Adipocyte (in vitro differentiated cells): ENCODE results near the gene FAM13A.
"Not testable (repeated sequence)": the region's sequence is repeated elsewhere in the genome, so short reads cannot be mapped to it uniquely, and the experiment has no call there.

ENCODE experiments used
- DNase-seq: peaks from one replicate; pipeline ENCODE4 v3.0.0-alpha.2; 2015; ENCODE audit warnings: low read depth
- H3K27me3 ChIP-seq: replicated peaks from 2 replicates; pipeline ENCODE4 v1.7.0; 2013; ENCODE audit warnings: mild to moderate bottlenecking, low read length, moderate library complexity; ENCODE audit not compliant: control insufficient read depth, insufficient read depth
- H3K36me3 ChIP-seq: 2 replicates; pipeline ENCODE4 v1.7.0; 2013; ENCODE audit warnings: low read length, mild to moderate bottlenecking, moderate library complexity; ENCODE audit not compliant: control insufficient read depth, insufficient read depth, severe bottlenecking
- H3K4me1 ChIP-seq: 2 replicates; pipeline ENCODE4 v1.7.0; 2013; ENCODE audit warnings: mild to moderate bottlenecking, low read length, moderate library complexity; ENCODE audit not compliant: control insufficient read depth, insufficient read depth
- H3K4me3 ChIP-seq: 2 replicates; pipeline ENCODE4 v1.7.0; 2013; ENCODE audit warnings: mild to moderate bottlenecking, low read length, moderate library complexity
- H3K9ac ChIP-seq: 2 replicates; pipeline ENCODE4 v1.7.0; 2013; ENCODE audit warnings: mild to moderate bottlenecking, low read length, moderate library complexity
- H3K9me3 ChIP-seq: 2 replicates; pipeline ENCODE4 v1.7.0; 2013; ENCODE audit warnings: mild to moderate bottlenecking, low read length, moderate library complexity; ENCODE audit not compliant: control insufficient read depth

FAM13A gene

DNA sequence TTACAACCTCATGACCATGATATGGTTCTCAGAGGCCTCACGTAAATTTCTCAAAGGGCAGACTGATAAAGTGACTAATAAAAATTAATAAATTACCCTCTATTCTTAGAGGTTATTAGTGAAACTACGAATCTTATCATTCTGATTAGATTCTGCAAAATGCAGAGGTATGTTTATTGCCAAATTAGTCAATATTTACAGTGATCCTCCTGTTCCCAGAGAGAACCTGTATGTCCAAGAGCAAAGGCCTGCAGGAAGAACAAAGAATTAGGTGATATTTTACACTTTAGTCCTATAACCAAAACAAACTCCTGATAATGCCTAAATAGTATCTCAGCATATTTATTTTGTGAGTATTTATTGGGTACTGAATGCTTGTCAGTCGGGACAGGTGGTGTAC lies 58.1 kb downstream of the FAM13A start:
- no peaks in the 10 kb centered on the region for H3K9me3 ChIP-seq
- H3K4me3 ChIP-seq: no peak overlapping the region
- no peak for DNase-seq
- H3K27me3 ChIP-seq: no peaks in the 10 kb centered on the region
- H3K4me1 ChIP-seq: peaks cover 6% of the 10 kb centered on the region
- H3K9ac ChIP-seq: no peak overlapping the region
- H3K36me3 ChIP-seq: no peaks in the 10 kb centered on the region

DNA sequence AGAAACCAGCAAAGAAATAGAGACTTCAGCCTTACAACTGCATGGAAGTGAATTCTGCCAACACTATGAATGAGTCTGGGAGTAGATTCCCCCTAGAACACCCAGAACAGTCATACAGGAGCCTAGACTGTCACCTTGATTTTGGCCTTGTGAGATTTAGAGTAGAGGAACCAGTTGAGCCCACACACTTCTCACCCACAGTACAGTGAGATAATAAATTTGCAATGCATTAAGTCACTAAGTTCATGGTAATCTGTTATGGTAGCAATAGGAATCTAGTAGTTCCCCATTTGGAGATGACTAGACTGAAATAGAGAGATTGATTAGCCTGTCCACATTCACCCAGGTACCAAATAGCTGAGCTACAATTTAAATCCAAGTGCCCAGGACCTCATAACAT lies 59.0 kb downstream of the FAM13A start:
- no peak for DNase-seq
- Histone ChIP-seq H3K9ac (no peak overlapping the region), H3K9me3 (no peaks in the 10 kb centered on the region), H3K36me3 (no peaks in the 10 kb centered on the region), H3K27me3 (no peaks in the 10 kb centered on the region), H3K4me1 (peaks cover 6% of the 10 kb centered on the region), H3K4me3 (no peak overlapping the region)

DNA sequence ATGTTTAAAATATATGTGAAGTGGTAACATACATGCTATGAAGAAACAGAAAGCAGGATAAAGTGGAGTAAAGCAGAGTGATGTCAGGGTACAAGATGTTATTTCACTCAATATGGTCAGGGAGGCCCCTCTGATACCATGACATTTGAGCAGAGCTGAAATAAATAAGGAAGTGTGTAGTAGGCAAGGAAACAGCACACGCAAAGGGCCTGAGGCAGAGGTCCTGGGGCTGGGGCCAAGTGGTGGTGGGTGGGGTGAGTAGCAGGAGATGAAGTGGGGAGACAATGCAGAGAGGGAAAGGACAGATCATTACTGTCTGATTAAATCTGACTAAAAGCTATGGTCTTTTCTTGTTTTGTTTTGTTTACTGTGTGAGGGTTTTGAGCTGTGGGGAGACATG lies 61.1 kb downstream of the FAM13A start:
- H3K4me1 ChIP-seq: peaks cover 6% of the 10 kb centered on the region
- H3K36me3 ChIP-seq: no peaks in the 10 kb centered on the region
- no peaks in the 10 kb centered on the region for H3K27me3 ChIP-seq
- H3K4me3 ChIP-seq: no peak overlapping the region
- H3K9ac ChIP-seq: no peak overlapping the region
- DNase-seq: no peak
- no peaks in the 10 kb centered on the region for H3K9me3 ChIP-seq

DNA sequence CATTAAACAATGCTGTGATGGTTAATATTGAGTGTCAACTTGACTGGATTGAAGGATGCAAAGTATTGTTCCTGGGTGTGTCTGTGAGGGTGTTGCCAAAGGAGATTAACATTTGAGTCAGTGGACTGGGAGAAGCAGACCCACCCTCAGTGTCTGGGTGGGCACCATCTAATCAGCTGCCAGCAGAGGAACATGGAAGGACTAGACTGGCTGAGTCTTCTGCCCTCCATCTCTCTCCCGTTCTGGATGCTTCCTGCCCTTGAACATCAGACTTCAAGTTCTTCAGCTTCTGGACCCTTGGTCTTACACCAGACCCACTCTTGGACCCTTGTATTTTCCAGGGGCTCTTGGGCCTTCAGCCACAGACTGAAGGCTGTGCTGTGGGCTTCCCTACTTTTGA lies 61.7 kb downstream of the FAM13A start:
- H3K4me1 ChIP-seq: peaks cover 13% of the 10 kb centered on the region
- H3K27me3 ChIP-seq, H3K4me3 ChIP-seq, H3K9ac ChIP-seq, H3K36me3 ChIP-seq, H3K9me3 ChIP-seq, DNase-seq: not testable (repeated sequence)

DNA sequence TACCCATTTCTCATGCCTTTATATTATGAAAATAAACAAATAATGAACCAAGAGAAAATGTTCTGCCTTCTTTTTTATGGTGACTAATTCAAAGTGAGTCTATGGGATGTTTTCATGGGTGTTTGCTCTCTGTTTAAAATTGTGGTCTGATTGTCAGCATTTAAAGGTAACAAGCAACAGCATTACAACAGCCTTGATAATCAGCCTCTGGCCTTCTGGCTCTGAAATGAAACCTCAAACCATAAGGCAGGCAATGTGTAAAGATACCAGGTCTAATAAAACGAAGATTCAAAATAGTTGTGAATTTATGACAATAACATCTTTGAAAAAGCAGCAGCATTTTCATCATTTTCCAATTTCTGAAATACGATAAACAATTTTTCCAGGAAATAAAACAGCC lies 63.7 kb downstream of the FAM13A start:
- H3K4me3 ChIP-seq: no peak overlapping the region
- peaks cover 21% of the 10 kb centered on the region for H3K4me1 ChIP-seq
- H3K27me3 ChIP-seq: no peaks in the 10 kb centered on the region
- DNase-seq: no peak
- H3K36me3 ChIP-seq: no peaks in the 10 kb centered on the region
- H3K9me3 ChIP-seq: no peaks in the 10 kb centered on the region
- no peak overlapping the region for H3K9ac ChIP-seq

DNA sequence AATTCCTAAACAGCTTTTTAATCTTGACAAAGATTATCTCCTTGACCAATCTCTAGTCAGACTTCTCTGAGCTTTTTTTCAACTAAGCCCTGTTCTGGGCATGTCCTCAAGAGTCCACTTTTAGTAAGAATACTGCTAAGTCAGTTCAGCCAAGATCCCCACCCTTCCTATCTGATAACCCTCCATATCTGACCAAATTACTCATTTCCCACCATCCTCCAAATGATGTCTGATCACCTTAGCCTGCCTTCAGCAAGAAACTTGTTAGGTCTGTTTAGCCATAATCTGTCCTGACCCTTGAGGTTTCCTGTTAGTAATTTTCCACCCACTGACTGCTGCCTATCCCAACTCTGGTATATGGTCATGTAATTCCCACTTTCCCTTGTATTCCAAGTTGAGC lies 65.2 kb downstream of the FAM13A start:
- no peak overlapping the region for H3K4me3 ChIP-seq
- H3K4me1 ChIP-seq: peaks cover 21% of the 10 kb centered on the region
- H3K9ac ChIP-seq: no peak overlapping the region
- H3K9me3 ChIP-seq: no peaks in the 10 kb centered on the region
- no peak for DNase-seq
- no peaks in the 10 kb centered on the region for H3K36me3 ChIP-seq
- no peaks in the 10 kb centered on the region for H3K27me3 ChIP-seq

DNA sequence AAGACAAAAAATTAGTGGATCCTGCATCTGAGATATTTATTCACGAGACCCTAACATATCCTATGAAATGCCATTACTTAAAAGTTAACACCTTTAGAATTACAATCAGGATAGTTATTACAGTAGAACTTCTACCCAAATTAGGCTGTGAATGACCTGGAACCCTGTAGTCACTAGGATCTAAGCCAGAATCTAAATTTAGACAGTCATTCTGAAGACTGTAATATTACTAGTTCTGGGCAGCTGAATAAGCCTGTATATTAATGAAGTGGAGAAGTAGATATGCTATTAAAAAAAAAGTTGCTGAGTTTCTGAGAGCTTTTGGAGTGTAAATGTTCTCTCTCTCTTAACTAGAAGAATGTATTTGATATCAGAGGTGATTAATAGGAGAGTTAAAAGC lies 67.0 kb downstream of the FAM13A start:
- H3K36me3 ChIP-seq: no peaks in the 10 kb centered on the region
- no peak for DNase-seq
- peak overlapping the region; percentile 32 for H3K4me3 ChIP-seq

DNA sequence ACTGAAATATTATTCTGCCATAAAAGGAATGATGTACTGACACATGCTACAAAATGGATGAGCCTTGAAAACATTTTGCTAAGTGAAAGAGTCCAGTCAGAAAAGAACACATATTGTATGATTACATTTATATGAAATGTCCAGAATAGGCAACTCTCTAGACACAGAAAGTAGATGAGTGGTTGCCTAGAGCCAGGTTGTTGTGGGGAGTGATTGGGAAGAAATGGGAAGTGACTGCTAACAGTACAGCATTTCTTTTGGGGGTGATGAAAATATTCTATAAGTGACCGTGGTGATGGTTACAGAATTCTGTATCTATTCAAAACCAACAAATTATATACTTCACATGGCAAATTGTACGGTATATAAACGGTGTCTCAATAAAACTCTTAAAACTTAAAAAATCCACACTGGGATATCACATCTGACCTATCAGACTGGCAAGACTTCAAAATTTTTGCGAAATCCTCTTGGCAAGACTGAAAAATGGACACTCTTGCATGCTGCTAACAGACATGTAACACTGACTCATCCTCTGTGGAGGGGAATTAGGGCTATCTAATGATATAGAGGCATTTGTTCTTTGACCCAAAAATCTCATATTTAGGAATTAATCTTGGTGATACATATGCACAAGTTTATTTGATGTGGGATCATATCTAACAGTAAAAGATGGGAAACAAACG lies 71.8 kb downstream of the FAM13A start:
- peak; percentile 75 for DNase-seq
- H3K36me3 ChIP-seq: no peaks in the 10 kb centered on the region
- H3K27me3 ChIP-seq: no peaks in the 10 kb centered on the region

More for the DNA sequence above, 67.0 kb downstream of the FAM13A start:
- H3K27me3 ChIP-seq: no peaks in the 10 kb centered on the region
- peaks cover 30% of the 10 kb centered on the region for H3K4me1 ChIP-seq
- H3K9ac ChIP-seq: peak overlapping the region; percentile 73
- no peaks in the 10 kb centered on the region for H3K9me3 ChIP-seq

DNA sequence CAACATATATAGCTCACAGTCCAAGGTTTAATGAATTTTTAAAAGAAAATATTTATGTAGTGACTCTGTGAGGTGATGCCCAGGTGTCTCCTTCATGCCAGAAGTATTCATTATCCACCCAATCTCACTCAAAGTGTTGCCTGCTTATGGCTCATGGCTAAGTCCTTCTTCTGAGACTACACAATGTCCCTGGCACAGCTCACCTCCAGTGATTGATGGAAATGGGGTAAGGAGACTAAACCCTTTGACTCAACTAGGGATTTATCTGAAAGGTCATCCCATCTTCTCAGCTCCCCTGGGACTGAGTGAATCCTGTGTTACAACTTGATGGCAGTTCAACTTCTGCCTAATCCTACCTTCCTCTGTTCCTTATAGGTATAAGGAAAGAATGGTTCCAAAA lies 74.2 kb downstream of the FAM13A start:
- no peak for DNase-seq
- Histone ChIP-seq H3K4me3 (no peak overlapping the region), H3K9ac (no peak overlapping the region), H3K4me1 (peaks cover 24% of the 10 kb centered on the region), H3K27me3 (no peaks in the 10 kb centered on the region), H3K9me3 (no peaks in the 10 kb centered on the region), H3K36me3 (no peaks in the 10 kb centered on the region)

More for the DNA sequence above, 71.8 kb downstream of the FAM13A start:
- Histone ChIP-seq H3K4me1 (peaks cover 28% of the 10 kb centered on the region), H3K4me3 (no peak overlapping the region), H3K9ac (no peak overlapping the region), H3K9me3 (no peaks in the 10 kb centered on the region)

DNA sequence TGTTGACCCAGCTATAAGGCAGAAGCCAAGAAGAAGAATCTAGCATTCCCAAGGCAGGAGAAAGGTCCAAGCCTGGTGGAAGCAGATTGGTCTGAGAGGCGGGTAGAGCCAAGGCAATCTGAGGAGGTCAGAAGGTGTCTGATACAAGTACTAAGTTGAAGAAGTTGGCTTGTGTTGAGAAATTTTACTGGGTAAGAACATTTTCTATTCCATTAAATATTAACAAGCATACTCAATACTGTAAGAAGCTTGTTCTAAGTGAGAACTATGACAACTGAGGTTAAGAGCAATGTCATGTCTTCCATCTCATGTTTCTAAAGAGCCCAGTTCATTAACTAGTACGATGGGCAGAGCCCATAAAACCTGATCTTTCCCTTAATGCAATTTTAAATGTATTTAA lies 75.0 kb downstream of the FAM13A start:
- peaks cover 24% of the 10 kb centered on the region for H3K4me1 ChIP-seq
- H3K36me3 ChIP-seq: no peaks in the 10 kb centered on the region
- no peak overlapping the region for H3K4me3 ChIP-seq
- no peaks in the 10 kb centered on the region for H3K9me3 ChIP-seq
- DNase-seq: no peak
- no peaks in the 10 kb centered on the region for H3K27me3 ChIP-seq
- H3K9ac ChIP-seq: no peak overlapping the region

DNA sequence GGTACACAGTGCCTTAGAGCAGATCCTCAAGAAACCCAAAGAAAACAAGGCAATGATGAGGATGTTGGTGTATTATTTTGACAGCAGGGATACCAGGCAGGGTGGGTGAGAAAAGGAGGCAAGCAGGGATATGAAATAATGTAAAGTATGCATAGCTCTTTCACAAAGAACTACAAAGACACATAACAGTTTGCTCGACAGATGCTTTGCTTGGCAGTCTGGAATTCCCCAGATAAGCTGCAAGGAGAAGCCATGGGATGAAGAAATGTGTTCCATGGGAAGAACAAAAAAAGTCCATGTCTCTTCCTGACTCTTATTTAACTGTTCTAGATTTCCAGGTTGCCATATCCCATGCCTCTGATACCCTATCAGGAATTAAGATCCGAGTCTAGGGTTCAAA lies 75.4 kb downstream of the FAM13A start:
- H3K4me3 ChIP-seq: no peak overlapping the region
- no peak overlapping the region for H3K9ac ChIP-seq
- H3K27me3 ChIP-seq: no peaks in the 10 kb centered on the region
- H3K36me3 ChIP-seq: no peaks in the 10 kb centered on the region
- H3K9me3 ChIP-seq: no peaks in the 10 kb centered on the region
- H3K4me1 ChIP-seq: peaks cover 28% of the 10 kb centered on the region
- peak; percentile 45 for DNase-seq

DNA sequence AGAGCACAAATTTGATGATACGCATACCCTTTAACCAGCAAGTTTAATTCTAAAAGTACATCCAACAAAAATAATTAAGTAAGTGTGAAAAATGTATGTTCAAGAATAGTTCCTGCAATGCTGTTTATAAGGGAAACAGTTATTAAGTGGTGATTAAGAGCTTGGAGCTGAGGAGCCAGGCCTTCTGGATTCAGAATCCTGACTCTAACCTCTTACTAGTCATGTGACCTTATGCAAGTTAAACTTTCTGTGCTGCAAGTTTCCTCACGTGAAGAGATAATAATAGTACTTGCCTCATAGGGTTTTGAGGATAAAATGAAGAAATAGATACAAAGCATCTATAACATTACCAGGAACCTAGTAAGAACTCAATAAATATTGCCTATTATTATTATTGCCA lies 77.7 kb downstream of the FAM13A start:
- DNase-seq: no peak
- no peaks in the 10 kb centered on the region for H3K9me3 ChIP-seq
- H3K4me1 ChIP-seq: peaks cover 26% of the 10 kb centered on the region
- no peaks in the 10 kb centered on the region for H3K27me3 ChIP-seq
- H3K9ac ChIP-seq: no peak overlapping the region
- H3K4me3 ChIP-seq: no peak overlapping the region
- H3K36me3 ChIP-seq: no peaks in the 10 kb centered on the region
